Skeletal muscle tissue (tissue), 4 donors: ENCODE data around the gene SHANK1. TPM values are rescaled to one million over a fixed set of nuclear protein-coding genes. Genes with fewer than 3 reads are reported as not detected.

ENCODE experiments used
- H3K27ac ChIP-seq: one replicate; pipeline ENCODE4 v1.7.0; 2013; ENCODE audit warnings: mild to moderate bottlenecking, low read depth, low read length, inconsistent platforms
- H3K27me3 ChIP-seq, 3 donors: one replicate each; pipeline ENCODE4 v1.7.0; 2013; ENCODE audit warnings: low read length in 3 of 3; ENCODE audit not compliant: control insufficient read depth in 3 of 3, insufficient read depth in 3 of 3
- H3K36me3 ChIP-seq, 3 donors: one replicate each; pipeline ENCODE4 v1.7.0; 2013; ENCODE audit warnings: low read length in 3 of 3; ENCODE audit not compliant: control insufficient read depth in 3 of 3, insufficient read depth in 3 of 3
- H3K4me1 ChIP-seq, 3 donors: one replicate each; pipeline ENCODE4 v1.7.0; 2013; ENCODE audit warnings: low read length in 3 of 3, mild to moderate bottlenecking in 3 of 3; ENCODE audit not compliant: control insufficient read depth in 3 of 3, insufficient read depth in 3 of 3
- H3K4me3 ChIP-seq, 3 donors: one replicate each; pipeline ENCODE4 v1.7.0; 2013; ENCODE audit warnings: low read length in 3 of 3
- H3K9ac ChIP-seq, 3 donors: one replicate each; pipeline ENCODE4 v1.7.0; 2013; ENCODE audit warnings: low read length in 3 of 3, mild to moderate bottlenecking in 3 of 3, moderate library complexity in 2 of 3, low read depth in 1 of 3
- H3K9me3 ChIP-seq, 3 donors: one replicate each; pipeline ENCODE4 v1.7.0; 2013; ENCODE audit warnings: low read length in 3 of 3; ENCODE audit not compliant: control insufficient read depth in 3 of 3
- total RNA-seq: library from RNA; depleted of rRNA; stranded (reverse); fragments of >200 nt; gene quantifications from one replicate; pipeline ENCODE4 v1.2.3, GENCODE V29; 2014
- donor health status: Osteomylitis.

SHANK1 gene
- total RNA-seq, 1 donor from 2014 or later = 6.8 TPM

DNA sequence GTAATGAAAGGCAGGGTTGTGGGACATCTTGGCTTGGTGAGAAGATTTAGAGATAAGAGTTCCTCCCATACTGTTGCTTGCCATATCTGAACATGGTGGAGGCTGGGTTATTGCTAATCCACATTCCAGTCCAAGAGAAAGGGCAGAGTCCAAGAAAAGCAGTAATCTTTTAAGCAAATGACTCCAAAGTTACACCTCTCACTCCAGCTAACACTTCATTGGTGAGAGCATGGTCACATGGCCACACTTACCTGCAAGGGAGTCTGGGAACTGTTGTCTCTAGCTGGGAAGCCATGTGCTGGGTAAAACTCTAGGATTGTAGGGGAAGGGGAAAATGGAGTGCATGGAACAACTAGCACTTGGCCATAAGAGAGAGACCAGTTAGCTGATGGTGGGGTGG is 64.7 kb downstream of the SHANK1 start:
- H3K27ac ChIP-seq = no peak overlapping the region
- H3K27me3 ChIP-seq = peaks cover 26 to 43% (median 31%) of the 10 kb centered on the region in 3 donors
- H3K4me3 ChIP-seq = no peak overlapping the region
- H3K4me1 ChIP-seq = peaks cover 2 to 8% (median 6%) of the 10 kb centered on the region in 3 donors
- H3K9me3 ChIP-seq = peaks cover 0 to 7% (median 2%) of the 10 kb centered on the region in 3 donors
- no peaks in the 10 kb centered on the region for H3K36me3 ChIP-seq
- no peak overlapping the region for H3K9ac ChIP-seq

DNA sequence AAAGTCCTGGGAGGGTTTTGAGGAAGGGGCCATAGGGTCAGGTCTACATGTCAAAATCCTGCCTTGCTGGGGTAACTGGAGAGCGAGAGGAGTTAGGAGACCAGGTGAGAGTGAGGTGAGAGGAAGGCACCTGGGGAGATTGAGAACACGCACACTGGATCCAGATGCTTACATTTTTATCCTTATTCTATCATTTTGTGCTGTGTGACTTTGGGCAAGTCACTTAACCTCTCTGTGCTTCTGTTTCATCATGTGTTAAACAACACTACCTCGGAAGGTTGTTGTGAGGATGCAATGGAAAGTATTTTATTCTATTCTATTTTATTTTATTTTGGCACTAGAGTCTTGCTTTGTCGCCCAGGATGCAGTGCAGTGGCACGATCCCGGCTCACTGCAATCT is 66.9 kb downstream of the SHANK1 start:
- Histone ChIP-seq H3K4me3 (no peak overlapping the region), H3K9me3 (peaks cover 0 to 7% (median 2%) of the 10 kb centered on the region in 3 donors), H3K36me3 (no peaks in the 10 kb centered on the region), H3K4me1 (peaks cover 0 to under 1% (median 0%) of the 10 kb centered on the region in 3 donors), H3K27ac (no peak overlapping the region), H3K27me3 (peaks cover 19 to 33% (median 30%) of the 10 kb centered on the region in 3 donors), H3K9ac (no peak overlapping the region)

DNA sequence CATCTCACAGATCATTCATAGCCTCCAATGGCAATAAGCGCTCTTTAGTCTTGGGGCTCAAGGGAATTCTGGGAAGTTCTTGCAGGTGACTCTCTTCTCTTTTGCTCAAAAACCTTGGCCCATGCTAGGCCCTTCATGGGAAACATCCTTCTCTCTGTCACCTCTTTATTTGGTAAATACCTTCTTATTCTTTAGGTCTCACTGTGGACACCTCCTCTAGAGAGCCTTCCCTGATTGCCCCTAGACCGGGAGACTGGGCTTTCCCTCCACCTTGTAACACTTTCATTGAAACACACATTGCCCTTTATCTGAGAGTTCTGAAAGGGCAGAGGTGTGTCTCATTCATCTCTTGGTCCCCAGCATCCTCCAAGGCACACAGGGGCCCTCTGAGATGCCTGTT is 68.4 kb downstream of the SHANK1 start:
- Histone ChIP-seq H3K27me3 (peaks cover 12 to 30% (median 27%) of the 10 kb centered on the region in 3 donors), H3K9me3 (peaks cover 0 to 7% (median 2%) of the 10 kb centered on the region in 3 donors), H3K9ac (no peak overlapping the region), H3K36me3 (no peaks in the 10 kb centered on the region), H3K27ac (no peak overlapping the region), H3K4me3 (no peak overlapping the region), H3K4me1 (no peaks in the 10 kb centered on the region)

DNA sequence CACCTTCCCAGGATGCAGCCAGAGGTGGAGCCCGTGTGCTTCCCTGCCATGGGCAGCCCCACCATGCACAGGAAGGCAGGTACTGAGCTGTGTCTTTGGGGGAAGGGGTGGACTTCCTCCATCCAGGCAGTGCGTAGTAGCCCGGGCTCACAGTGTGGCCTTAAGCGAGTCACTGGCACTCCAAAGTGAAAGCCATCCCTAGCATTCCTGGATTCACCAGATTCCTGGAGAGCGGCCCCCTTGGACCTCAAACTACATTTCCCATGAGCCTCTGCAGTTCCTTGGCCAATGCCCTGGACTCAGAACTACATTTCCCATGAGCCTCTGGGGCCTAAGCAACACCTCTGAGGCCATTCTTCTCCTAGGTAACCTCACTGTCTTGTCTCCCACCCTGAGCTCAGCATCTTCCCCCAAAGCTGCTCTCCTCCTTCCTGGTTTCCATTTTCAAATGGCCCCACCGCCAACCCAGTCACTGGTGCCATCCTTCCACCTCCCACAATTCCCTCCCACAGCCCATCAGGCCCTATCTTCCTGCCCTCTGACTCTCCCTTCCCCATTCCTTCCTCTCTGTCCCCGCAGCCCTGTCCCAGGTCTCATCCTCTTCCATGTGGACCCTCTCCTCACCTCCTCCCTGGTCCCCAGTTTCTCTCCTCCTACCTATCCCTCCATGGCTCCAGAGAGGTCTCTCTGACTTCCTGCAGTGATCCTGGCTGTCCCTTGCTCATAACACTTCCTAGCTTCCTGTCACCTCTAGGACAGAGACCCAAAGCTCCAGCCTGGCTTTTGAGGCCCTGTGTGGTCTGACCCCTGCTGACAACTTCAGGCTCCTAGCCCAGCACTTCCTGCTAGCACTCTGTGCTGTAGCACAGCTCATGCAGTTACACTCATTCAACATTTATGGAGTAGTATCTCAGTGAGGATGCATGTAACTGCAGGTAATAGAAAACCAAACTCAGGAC is 69.9 kb downstream of the SHANK1 start, which contains the start of gene C19orf81:
Gene C19orf81 (plus strand): TSS at position 13 of the 959 bp plus-strand sequence. CDS start 0 bp downstream, at position 13.
- Histone ChIP-seq H3K4me3 (no peak within 1 kb of the TSS), H3K36me3 (no peaks in the 10 kb centered on the region), H3K9me3 (no peaks in the 10 kb centered on the region), H3K9ac (no peak within 1 kb of the TSS), H3K27ac (no peak within 1 kb of the TSS), H3K4me1 (no peaks in the 10 kb centered on the region), H3K27me3 (peaks cover 12 to 25% (median 18%) of the 10 kb centered on the region in 3 donors)

DNA sequence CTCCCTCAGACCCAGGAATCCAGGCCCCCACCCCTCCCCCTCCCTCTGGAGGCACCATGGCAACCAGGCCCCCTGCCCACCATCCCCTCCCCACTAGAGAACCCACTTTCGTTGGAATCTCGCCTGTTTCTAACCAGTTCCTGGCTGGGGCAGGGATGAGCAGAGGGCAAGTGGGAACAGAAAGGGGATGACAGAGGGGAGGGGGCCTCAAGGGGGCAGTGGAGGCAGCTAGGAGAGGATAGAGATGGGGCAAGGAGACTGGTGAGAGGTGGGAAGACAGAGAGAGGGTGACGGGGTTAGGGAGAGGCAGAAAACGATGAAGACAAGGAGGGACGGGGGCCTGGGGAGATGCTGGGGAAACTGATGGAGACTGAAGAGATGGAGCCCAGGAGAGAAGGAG is 70.9 kb downstream of the SHANK1 start:
- no peaks in the 10 kb centered on the region for H3K36me3 ChIP-seq
- no peaks in the 10 kb centered on the region for H3K9me3 ChIP-seq
- no peak overlapping the region for H3K4me3 ChIP-seq
- no peak overlapping the region for H3K9ac ChIP-seq
- H3K27ac ChIP-seq = no peak overlapping the region
- peaks cover 19 to 25% (median 24%) of the 10 kb centered on the region in 3 donors for H3K27me3 ChIP-seq
- H3K4me1 ChIP-seq = no peaks in the 10 kb centered on the region

DNA sequence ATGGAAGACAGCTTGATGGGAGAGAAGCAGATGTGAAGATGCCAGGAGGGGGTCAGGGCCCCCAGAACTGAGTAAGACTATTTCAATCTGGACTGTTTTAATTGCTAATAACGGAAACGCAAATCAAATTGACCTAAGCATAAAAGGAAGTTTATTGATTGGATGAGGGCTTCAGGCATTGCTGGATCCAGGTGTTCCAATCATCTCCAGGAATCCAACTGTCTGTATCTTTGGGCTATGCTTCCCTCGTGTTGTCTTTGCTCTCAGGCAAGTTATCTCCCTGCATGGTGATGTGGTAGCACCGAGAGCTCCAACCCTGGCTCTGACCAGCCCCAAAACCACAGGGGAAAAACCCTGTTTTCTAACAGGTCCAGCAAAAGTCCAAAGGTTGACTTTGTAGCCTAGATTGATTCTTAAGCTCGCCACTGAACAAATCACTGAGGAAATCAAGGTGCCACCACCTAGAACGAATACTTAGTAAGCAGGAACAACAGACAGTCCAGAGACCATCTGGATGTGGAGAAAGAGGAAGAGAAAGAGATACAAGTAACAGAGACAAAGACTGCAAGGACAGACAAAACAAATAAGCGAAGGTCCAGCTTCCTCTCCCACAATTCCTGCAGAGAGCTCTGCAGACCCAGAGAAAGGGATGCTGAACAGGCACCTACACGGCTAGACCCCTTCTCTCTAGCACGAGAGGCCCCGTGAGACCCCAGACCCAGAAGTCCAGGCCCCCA is 71.6 kb downstream of the SHANK1 start:
- Histone ChIP-seq H3K4me1 (no peaks in the 10 kb centered on the region), H3K27ac (no peak overlapping the region), H3K27me3 (peaks cover 19 to 25% (median 24%) of the 10 kb centered on the region in 3 donors), H3K4me3 (no peak overlapping the region), H3K36me3 (no peaks in the 10 kb centered on the region), H3K9me3 (no peaks in the 10 kb centered on the region), H3K9ac (no peak overlapping the region)

DNA sequence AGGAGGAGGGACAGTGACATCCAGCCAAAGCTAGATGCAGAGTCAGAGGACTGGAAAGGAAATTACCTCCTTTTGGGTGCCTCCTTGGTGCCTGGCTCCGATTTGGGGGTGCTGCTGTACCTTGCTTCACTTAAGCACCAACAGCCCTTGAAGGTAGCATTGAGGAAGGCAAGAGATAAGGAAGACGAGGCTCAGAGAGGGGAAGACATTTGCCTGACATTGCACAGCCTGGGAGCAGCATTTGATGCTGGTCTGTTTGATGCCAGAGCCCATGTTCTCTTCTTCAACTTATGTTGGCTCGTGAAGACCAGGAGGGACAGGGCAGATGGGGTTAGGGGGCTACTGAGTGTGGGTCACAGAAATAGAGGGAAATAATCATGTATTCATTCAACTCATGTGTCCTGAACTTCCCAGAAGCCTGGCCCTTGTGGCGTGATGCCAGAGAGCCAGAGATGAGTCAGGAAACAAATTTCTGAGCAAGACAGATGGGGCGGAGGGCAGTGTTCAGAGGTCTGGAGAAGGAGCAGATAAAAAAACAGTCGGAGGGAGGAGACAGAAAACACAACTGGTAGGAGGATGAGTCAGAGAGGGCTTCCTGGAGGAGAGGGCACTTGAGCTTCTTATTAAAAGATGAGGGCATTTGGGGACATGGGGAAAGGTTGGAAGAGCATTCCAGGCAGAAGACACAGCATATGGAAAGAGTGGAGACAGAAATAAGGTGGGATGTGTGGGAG is 73.4 kb downstream of the SHANK1 start:
- Histone ChIP-seq H3K4me3 (no peak overlapping the region), H3K27ac (no peak overlapping the region), H3K4me1 (no peaks in the 10 kb centered on the region), H3K27me3 (peaks cover 12 to 24% (median 18%) of the 10 kb centered on the region in 3 donors), H3K9me3 (no peaks in the 10 kb centered on the region), H3K36me3 (no peaks in the 10 kb centered on the region), H3K9ac (no peak overlapping the region)

DNA sequence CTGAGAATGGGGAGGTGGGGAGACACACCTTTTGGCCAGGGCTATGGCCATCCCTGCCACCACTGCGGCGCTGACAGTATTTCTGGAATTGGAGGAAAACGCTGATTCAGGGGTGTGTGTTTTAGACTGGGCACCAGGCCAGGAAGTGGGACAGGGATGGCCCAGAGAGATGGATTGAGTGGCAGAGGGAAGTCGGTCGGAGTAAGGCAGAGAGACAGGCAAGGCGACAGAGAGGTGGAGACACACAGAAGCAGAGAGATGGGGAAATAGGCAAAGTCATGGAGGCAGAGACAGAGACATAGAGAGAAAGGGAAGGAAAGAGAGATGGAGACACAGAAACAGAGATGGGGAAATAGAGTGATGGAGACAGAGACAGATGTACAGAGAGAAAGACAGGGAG is 74.5 kb downstream of the SHANK1 start:
- no peak overlapping the region for H3K9ac ChIP-seq
- no peak overlapping the region for H3K27ac ChIP-seq
- peaks cover 15 to 24% (median 18%) of the 10 kb centered on the region in 3 donors for H3K27me3 ChIP-seq
- H3K36me3 ChIP-seq = no peaks in the 10 kb centered on the region
- no peak overlapping the region for H3K4me3 ChIP-seq
- no peaks in the 10 kb centered on the region for H3K9me3 ChIP-seq
- no peaks in the 10 kb centered on the region for H3K4me1 ChIP-seq

DNA sequence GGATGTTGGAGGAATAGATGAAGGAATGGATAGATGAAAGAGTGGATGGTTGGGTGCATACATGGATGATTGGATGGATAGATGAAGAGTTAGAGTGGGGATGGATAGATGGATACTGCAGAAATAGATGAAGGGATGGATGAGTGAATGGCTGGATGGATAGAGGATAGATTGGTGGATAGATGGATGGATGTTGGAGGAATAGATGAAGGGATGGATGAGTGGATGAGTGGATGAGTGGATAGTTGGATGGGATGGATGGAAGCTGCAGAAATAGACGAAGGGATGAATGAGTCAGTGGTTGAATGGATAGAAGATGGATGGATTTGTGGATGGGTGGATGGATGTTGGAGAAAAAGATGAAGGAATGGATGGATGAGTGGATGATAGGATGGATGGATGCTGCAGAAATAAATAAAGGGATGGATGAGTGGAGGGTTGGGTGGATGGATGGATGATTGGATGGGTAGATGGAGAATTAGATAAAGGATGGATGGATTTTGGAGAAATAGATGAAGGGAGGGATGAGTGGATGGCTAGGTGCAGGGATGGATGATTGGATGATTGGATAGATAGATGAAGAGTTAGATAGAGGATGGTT is 75.2 kb downstream of the SHANK1 start:
- Histone ChIP-seq H3K4me1 (peaks cover 0 to under 1% (median 0%) of the 10 kb centered on the region in 3 donors), H3K4me3 (no peak overlapping the region), H3K27me3 (peaks cover 18 to 27% (median 20%) of the 10 kb centered on the region in 3 donors), H3K9ac (no peak overlapping the region), H3K27ac (no peak overlapping the region), H3K9me3 (no peaks in the 10 kb centered on the region), H3K36me3 (no peaks in the 10 kb centered on the region)
